ENCODE results near the gene CXCL17. TPM values are rescaled to one million over a fixed set of nuclear protein-coding genes. Genes with fewer than 3 reads are reported as not detected.

The CXCL17 gene
- total RNA-seq, 1 donor from 2014 or later = 2.9 TPM

DNA sequence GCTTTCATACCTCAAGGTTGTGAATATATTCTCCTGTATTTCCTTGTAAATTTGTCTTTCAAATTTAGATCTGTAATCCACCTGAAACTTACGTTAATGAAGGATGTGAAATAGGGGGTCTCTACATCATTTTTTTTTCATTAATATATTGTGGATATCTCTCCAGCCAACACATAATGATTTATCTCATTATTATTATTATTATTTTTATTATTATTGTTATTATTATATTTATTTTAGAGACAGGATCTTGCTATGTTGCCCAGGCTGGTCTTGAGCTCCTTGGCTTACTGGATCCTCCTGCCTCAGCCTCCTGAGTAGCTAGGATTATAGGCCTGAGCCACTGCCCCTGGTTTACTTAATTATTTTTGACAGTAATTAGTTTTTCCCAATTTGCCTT lies 11.3 kb downstream of the CXCL17 start:
- Histone ChIP-seq H3K36me3 (no peaks in the 10 kb centered on the region), H3K4me3 (no peak overlapping the region), H3K27ac (no peak overlapping the region), H3K27me3 (no peaks in the 10 kb centered on the region), H3K4me1 (peaks cover 3% of the 10 kb centered on the region), H3K9me3 (no peaks in the 10 kb centered on the region)
- intact Hi-C loops (cut with DNase I) = no loop called here
- TF ChIP-seq POLR2A (IDR thresholded peaks at IDR 0.05) (no peak), POLR2AphosphoS5 (IDR thresholded peaks at IDR 0.05; ENCODE audit: insufficient read depth in 1 of 2, low read depth in 1 of 2) (no peak)
- TF ChIP-seq, protein P1, sequence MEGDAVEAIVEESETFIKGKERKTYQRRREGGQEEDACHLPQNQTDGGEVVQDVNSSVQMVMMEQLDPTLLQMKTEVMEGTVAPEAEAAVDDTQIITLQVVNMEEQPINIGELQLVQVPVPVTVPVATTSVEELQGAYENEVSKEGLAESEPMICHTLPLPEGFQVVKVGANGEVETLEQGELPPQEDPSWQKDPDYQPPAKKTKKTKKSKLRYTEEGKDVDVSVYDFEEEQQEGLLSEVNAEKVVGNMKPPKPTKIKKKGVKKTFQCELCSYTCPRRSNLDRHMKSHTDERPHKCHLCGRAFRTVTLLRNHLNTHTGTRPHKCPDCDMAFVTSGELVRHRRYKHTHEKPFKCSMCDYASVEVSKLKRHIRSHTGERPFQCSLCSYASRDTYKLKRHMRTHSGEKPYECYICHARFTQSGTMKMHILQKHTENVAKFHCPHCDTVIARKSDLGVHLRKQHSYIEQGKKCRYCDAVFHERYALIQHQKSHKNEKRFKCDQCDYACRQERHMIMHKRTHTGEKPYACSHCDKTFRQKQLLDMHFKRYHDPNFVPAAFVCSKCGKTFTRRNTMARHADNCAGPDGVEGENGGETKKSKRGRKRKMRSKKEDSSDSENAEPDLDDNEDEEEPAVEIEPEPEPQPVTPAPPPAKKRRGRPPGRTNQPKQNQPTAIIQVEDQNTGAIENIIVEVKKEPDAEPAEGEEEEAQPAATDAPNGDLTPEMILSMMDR (IDR thresholded peaks at IDR 0.05) = no peak
- no peak for DNase-seq (ENCODE audit: extremely low spot score in 2 of 2)

DNA sequence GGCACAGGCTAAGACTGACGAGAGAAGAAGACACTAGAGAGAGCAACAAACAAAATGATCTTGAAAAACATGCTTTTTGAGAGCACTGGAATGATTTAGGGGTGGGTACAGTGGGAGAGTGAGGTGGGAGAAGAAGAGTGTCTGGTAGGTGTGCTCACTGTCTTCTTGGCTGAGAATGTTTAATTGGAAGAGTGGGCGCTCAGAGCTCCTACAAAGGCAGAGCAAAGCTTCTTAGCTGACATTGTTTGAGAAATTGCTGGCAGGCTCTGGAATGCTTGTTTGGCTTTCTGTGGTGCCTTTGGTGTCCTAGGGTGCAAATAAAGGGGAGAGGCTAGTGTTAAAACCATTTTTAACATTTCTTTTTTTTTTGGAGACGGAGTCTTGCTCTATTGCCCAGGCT lies 14.1 kb downstream of the CXCL17 start:
- H3K27me3 ChIP-seq = peaks cover 7% of the 10 kb centered on the region
- H3K27ac ChIP-seq = no peak overlapping the region
- H3K36me3 ChIP-seq = no peaks in the 10 kb centered on the region
- intact Hi-C loops (cut with DNase I) = no loop called here
- DNase-seq (ENCODE audit: extremely low spot score in 2 of 2) = no peak
- H3K9me3 ChIP-seq = no peaks in the 10 kb centered on the region
- TF ChIP-seq POLR2A (IDR thresholded peaks at IDR 0.05) = no peak
- H3K4me1 ChIP-seq = peaks cover 14% of the 10 kb centered on the region
- no peak overlapping the region for H3K4me3 ChIP-seq

DNA sequence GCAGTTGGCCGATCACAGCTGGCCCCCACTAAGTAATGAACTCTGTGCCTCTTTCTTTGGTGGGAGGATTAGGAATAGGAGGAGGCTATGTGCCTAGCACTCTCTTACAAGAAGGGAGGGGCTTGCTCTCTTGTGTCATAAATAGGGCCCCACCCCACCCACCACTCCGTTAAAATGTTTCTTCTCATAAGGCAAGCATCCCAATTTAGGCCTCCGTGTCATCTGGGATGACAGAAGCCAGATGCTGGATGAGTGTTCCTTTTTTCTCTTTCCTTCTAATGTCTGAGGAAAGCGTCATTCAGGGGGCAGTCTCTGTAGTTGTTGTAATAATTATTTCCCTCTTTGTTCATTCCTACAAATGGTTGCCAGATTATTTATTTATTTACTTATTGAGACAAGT lies 15.4 kb downstream of the CXCL17 start, which contains the start of gene LIPE:
TSS of gene LIPE (minus strand) at position 76 of the 400 bp plus-strand sequence. CDS start 239 bp downstream, outside the sequence.
- peaks cover 7% of the 10 kb centered on the region for H3K27me3 ChIP-seq
- intact Hi-C loops (cut with DNase I) = no loop called here
- no peak for DNase-seq (ENCODE audit: extremely low spot score in 2 of 2)
- TF ChIP-seq, protein P1 (IDR thresholded peaks at IDR 0.05) = no peak
- TF ChIP-seq POLR2AphosphoS5 (IDR thresholded peaks at IDR 0.05; ENCODE audit: insufficient read depth in 1 of 2, low read depth in 1 of 2) (no peak), POLR2A (IDR thresholded peaks at IDR 0.05) (no peak)
- H3K9me3 ChIP-seq = no peaks in the 10 kb centered on the region
- no peaks in the 10 kb centered on the region for H3K36me3 ChIP-seq
- H3K4me1 ChIP-seq = peaks cover 27% of the 10 kb centered on the region
- no peak within 1 kb of the TSS for H3K27ac ChIP-seq
- no peak within 1 kb of the TSS for H3K4me3 ChIP-seq

DNA sequence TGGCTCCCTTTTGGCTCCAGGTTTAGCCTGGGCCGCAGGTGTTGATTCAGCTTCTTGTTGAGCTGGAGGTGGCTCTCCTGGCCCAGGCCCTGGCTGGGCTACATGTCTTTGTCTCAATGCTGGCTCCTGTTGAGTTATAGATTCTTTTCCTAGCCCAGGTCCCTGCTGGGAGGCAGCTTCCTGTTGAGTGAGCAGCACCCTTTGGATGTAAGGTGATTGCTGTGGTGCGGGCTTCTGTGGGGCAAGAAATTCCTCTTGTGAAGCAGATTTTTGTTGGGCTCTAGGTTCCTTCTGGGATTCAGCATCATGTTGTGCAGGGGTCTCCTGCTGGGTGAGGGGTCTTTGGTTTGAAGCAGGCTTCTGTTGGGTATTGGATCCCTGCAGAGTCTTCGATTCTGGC lies 16.1 kb downstream of the CXCL17 start:
- Histone ChIP-seq H3K4me1 (peaks cover 29% of the 10 kb centered on the region), H3K27me3 (peaks cover 7% of the 10 kb centered on the region), H3K27ac (no peak overlapping the region), H3K36me3 (no peaks in the 10 kb centered on the region), H3K4me3 (no peak overlapping the region), H3K9me3 (no peaks in the 10 kb centered on the region)
- DNase-seq (ENCODE audit: extremely low spot score in 2 of 2) = no peak
- intact Hi-C loops (cut with DNase I) = no loop called here
- TF ChIP-seq, protein P1 (IDR thresholded peaks at IDR 0.05) = no peak
- TF ChIP-seq POLR2AphosphoS5 (IDR thresholded peaks at IDR 0.05; ENCODE audit: insufficient read depth in 1 of 2, low read depth in 1 of 2) = no peak

DNA sequence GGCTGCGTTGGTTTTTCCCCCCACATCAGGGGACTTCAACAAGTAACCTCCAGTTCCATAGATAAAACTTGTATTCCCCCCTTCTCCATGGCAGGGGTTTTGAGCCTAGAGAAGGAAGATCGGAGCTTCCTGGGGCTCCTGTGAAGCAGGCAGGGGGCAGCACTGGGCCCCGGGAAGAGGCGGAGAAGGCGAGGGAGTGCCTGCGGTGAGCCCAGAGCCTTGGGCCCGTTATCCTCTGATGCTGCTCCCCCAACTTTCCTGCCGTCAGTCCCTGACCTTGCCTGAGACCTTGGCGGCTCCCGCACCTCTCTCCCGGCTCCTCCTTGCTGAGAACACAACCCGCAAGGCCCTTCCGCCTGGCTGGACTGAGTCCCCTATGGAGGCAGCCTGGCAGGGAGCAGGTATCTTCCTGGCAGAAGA lies 18.0 kb downstream of the CXCL17 start:
- no peak for DNase-seq (ENCODE audit: extremely low spot score in 2 of 2)
- peak overlapping the region in 1 of 2 donors; percentile 50 for H3K4me3 ChIP-seq
- H3K9me3 ChIP-seq = no peaks in the 10 kb centered on the region
- no peaks in the 10 kb centered on the region for H3K36me3 ChIP-seq
- intact Hi-C loops (cut with DNase I) = no loop called here
- H3K4me1 ChIP-seq = peaks cover 40% of the 10 kb centered on the region
- H3K27me3 ChIP-seq = peaks cover 7% of the 10 kb centered on the region
- H3K27ac ChIP-seq = no peak overlapping the region
- TF ChIP-seq POLR2A (IDR thresholded peaks at IDR 0.05) (no peak), POLR2AphosphoS5 (IDR thresholded peaks at IDR 0.05; ENCODE audit: insufficient read depth in 1 of 2, low read depth in 1 of 2) (no peak)
- TF ChIP-seq, protein P1 (IDR thresholded peaks at IDR 0.05) = no peak

Data from vagina (tissue), 2 donors.